SK-N-SH treated with all-trans-retinoic acid at 6 μM for 48 hours (cell line): ENCODE data around the gene KRTCAP2.
"Not testable (repeated sequence)": the region's sequence is repeated elsewhere in the genome, so short reads cannot be mapped to it uniquely, and the experiment has no call there.

Source experiments
- ATAC-seq: fragments of 200-7000 bp; cut with Tn5 transposase; 3 replicates; pipeline ENCODE4 v1.9.1; 2020; ENCODE audit warnings: mild to moderate bottlenecking, moderate library complexity
- ARNTL ChIP-seq: fragments of 450-650 bp; formaldehyde crosslinking; IDR thresholded peaks from 2 replicates; pipeline ENCODE4 v1.5.0; 2020; ENCODE audit warnings: low read depth, mild to moderate bottlenecking, moderate library complexity, borderline replicate concordance
- BACH2 ChIP-seq: fragments of 250-450 bp; sonication (Bioruptor Pico); IDR thresholded peaks from 2 replicates; pipeline ENCODE4 v1.9.0; 2021; ENCODE audit warnings: mild to moderate bottlenecking, borderline replicate concordance
- CSDC2 ChIP-seq: fragments of 250-450 bp; sonication (Bioruptor Pico); IDR thresholded peaks from 2 replicates; pipeline ENCODE4 v1.5.0; 2020; ENCODE audit warnings: mild to moderate bottlenecking, moderate library complexity
- ESRRG ChIP-seq: fragments of 250-450 bp; sonication (Bioruptor Pico); IDR thresholded peaks from 2 replicates; pipeline ENCODE4 v1.6.1; 2021; ENCODE audit warnings: mild to moderate bottlenecking
- GLIS3 ChIP-seq: fragments of 250-450 bp; sonication (Bioruptor Pico); IDR thresholded peaks from 2 replicates; pipeline ENCODE4 v1.5.0; 2020; ENCODE audit warnings: mild to moderate bottlenecking, moderate library complexity
- ISL1 ChIP-seq: fragments of 250-450 bp; sonication (Bioruptor Pico); IDR thresholded peaks from 2 replicates; pipeline ENCODE4 v2.1.2; 2022; ENCODE audit warnings: mild to moderate bottlenecking, moderate library complexity
- PPARA ChIP-seq: fragments of 250-450 bp; sonication (Bioruptor Pico); IDR thresholded peaks from 2 replicates; pipeline ENCODE4 v1.5.0; 2020; ENCODE audit warnings: mild to moderate bottlenecking, borderline replicate concordance
- RARB ChIP-seq: fragments of 250-450 bp; sonication (Bioruptor Pico); IDR thresholded peaks from 2 replicates; pipeline ENCODE4 v1.8.0; 2021; ENCODE audit warnings: mild to moderate bottlenecking, moderate library complexity
- SNAI2 ChIP-seq: fragments of 250-450 bp; sonication (Bioruptor Pico); IDR thresholded peaks from 2 replicates; pipeline ENCODE4 v1.5.0; 2020; ENCODE audit warnings: mild to moderate bottlenecking, moderate library complexity
- TCF4 ChIP-seq: fragments of 250-450 bp; sonication (Bioruptor Pico); IDR thresholded peaks from 2 replicates; pipeline ENCODE4 v1.8.0; 2021; ENCODE audit warnings: mild to moderate bottlenecking, moderate library complexity, borderline replicate concordance
- TOX ChIP-seq: fragments of 250-450 bp; sonication (Bioruptor Pico); IDR thresholded peaks from 2 replicates; pipeline ENCODE4 v1.8.0; 2021; ENCODE audit warnings: mild to moderate bottlenecking, moderate library complexity, borderline replicate concordance
- ZC3H10 ChIP-seq: fragments of 250-450 bp; sonication (Bioruptor Pico); IDR thresholded peaks from 2 replicates; pipeline ENCODE4 v1.5.1; 2021; ENCODE audit warnings: mild to moderate bottlenecking, moderate library complexity
- ZFP3 ChIP-seq: fragments of 250-450 bp; sonication (Bioruptor Pico); IDR thresholded peaks from 2 replicates; pipeline ENCODE4 v1.5.0; 2020; ENCODE audit warnings: mild to moderate bottlenecking, moderate library complexity
- ZFP30 ChIP-seq: fragments of 450-650 bp; formaldehyde crosslinking; IDR thresholded peaks from 2 replicates; pipeline ENCODE4 v1.5.0; 2022; ENCODE audit warnings: mild to moderate bottlenecking, moderate library complexity
- ZNF565 ChIP-seq: fragments of 450-650 bp; formaldehyde crosslinking; conservative IDR thresholded peaks from 2 replicates; pipeline ENCODE4 v1.5.0; 2020; ENCODE audit warnings: low read depth, mild to moderate bottlenecking, moderate library complexity
- ZNF70 ChIP-seq: fragments of 450-650 bp; formaldehyde crosslinking; IDR thresholded peaks from 2 replicates; pipeline ENCODE4 v1.5.0; 2020; ENCODE audit warnings: mild to moderate bottlenecking, moderate library complexity
- ZNF8 ChIP-seq: fragments of 450-650 bp; formaldehyde crosslinking; IDR thresholded peaks from 2 replicates; pipeline ENCODE4 v1.5.0; 2020; ENCODE audit warnings: mild to moderate bottlenecking, moderate library complexity
- TF ChIP-seq, protein P1 (sequence below): fragments of 250-450 bp; sonication (Bioruptor Pico); IDR thresholded peaks from 2 replicates; pipeline ENCODE4 v1.5.0; 2020; ENCODE audit warnings: mild to moderate bottlenecking, moderate library complexity
- TF ChIP-seq, protein P2 (sequence below): fragments of 250-450 bp; sonication (Bioruptor Pico); IDR thresholded peaks from 2 replicates; pipeline ENCODE4 v1.8.0; 2021; ENCODE audit warnings: low read depth, mild to moderate bottlenecking, moderate library complexity, borderline replicate concordance

Gene KRTCAP2

DNA sequence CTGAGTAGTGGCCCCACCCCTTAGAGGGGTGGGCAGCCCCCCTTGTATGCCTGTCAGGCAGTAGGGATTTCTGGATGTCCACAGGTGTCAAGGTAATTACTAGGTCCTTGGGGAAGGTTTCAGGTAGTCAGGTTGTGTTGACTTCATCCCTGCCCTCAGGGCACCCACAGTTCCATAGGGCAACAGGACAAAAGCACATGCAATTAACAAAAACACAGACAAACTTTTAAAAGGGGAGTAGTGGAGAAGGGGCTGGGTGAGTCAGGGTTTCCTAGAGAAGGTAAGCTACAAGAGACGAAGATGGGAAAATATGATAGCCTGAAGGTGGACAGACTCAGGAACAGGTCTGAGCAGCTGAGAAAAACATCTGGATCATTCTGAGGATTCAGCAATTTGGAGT is 14.1 kb downstream of the KRTCAP2 start (continued):
- TF ChIP-seq ZNF8 = no peak
- no peak for TF ChIP-seq ZC3H10 (CRISPR knock-in tag)
- TF ChIP-seq, protein P1, sequence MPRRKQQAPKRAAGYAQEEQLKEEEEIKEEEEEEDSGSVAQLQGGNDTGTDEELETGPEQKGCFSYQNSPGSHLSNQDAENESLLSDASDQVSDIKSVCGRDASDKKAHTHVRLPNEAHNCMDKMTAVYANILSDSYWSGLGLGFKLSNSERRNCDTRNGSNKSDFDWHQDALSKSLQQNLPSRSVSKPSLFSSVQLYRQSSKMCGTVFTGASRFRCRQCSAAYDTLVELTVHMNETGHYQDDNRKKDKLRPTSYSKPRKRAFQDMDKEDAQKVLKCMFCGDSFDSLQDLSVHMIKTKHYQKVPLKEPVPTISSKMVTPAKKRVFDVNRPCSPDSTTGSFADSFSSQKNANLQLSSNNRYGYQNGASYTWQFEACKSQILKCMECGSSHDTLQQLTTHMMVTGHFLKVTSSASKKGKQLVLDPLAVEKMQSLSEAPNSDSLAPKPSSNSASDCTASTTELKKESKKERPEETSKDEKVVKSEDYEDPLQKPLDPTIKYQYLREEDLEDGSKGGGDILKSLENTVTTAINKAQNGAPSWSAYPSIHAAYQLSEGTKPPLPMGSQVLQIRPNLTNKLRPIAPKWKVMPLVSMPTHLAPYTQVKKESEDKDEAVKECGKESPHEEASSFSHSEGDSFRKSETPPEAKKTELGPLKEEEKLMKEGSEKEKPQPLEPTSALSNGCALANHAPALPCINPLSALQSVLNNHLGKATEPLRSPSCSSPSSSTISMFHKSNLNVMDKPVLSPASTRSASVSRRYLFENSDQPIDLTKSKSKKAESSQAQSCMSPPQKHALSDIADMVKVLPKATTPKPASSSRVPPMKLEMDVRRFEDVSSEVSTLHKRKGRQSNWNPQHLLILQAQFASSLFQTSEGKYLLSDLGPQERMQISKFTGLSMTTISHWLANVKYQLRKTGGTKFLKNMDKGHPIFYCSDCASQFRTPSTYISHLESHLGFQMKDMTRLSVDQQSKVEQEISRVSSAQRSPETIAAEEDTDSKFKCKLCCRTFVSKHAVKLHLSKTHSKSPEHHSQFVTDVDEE (CRISPR knock-in tag) = no peak
- no peak for TF ChIP-seq TCF4 (CRISPR knock-in tag)
- TF ChIP-seq RARB (CRISPR knock-in tag) = no peak
- TF ChIP-seq ZNF70 (CRISPR knock-in tag) = no peak
- TF ChIP-seq, all 23 proteins: peak for 0

- not testable (repeated sequence) for ATAC-seq
Observed at GRCh38 chr1:155155996-155156643, 17.0 kb downstream of the KRTCAP2 start.

GRCh38 chr1:155145491-155145890 is 27.6 kb downstream of the KRTCAP2 start:
- ATAC-seq = peak; percentile 48; the same call in 1 of the 3 replicates
- no peak for TF ChIP-seq BACH2 (CRISPR knock-in tag)

DNA sequence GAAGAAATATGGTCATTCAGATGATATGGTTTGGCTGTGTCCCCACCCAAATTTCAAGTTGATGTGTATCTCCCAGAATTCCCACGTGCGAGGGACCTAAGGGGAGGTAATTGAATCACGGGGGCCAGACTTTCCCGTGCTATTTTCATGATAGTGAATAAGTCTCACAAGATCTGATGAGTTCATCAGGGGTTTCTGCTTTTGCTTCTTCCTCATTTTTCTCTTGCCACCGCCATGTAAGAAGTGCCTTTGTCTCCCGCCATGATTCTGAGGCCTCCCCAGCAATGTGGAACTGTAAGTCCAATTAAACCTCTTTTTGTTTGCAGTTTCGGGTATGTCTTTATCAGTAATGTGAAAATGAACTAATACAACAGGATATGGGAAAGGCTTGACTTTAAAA is 31.4 kb downstream of the KRTCAP2 start:
- TF ChIP-seq CSDC2 (no peak), ZNF70 (CRISPR knock-in tag) (no peak)
- no peak for ATAC-seq

DNA sequence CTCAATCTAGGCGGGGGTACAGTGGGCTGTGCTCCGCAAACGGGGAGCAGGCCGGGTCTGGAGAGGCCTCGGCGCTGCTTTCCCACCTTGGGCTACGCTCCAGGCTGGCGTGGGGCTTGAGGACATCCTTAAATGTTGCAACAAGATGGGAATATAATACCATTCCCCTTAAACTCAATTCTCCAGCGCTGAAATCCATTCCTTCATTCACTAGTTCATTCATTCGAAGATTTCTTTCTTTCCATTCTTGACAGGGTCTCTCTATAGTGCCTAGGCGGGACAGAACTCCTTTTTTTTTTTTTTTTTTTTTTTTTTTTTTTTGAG is 32.5 kb downstream of the KRTCAP2 start:
- no peak for ATAC-seq
- TF ChIP-seq RARB (CRISPR knock-in tag) = no peak
- TF ChIP-seq, all 23 proteins: peak for 0

DNA sequence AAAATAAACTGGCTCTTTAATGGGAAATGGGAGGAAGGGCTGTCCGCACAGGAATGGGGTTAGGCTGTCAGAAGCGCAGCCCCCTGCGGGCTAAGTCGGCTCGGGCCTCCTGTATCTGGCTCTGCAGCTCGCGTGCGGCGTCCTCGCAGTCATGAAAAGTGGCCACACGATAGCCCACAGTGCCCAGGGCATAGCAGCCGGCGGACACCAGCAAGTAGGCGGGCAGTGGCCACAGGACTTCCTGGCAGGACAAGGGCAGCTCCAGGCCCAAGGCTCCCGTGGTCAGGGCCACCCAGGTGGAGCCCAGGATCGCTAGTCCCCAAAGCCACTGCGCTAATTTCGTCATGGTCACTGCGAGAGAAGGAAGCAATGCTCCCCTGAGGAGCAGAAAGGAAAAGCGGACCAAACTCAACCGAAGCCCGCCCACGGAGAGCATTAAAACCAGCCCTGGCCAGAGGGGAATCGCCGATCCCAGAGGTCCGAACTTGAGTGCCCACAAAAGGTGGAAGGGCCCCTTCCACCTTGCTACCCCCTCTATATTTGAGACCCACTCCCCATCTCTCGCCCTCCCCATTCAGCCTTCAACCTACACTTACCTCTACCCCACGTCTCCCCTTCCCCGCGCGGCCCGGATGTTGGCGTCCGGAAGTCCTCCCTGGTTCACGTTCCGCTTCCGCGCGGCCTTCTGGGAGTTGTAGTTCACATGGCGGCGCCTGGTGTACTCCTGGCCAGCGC is 33.0 kb downstream of the KRTCAP2 start, which contains the start of gene DPM3:
TSS of gene DPM3 (minus strand) at position 637 of the 735 bp plus-strand sequence. CDS start at position 346, 291 bp downstream.
- peak; percentile 80 for ATAC-seq
- no peak for TF ChIP-seq ESRRG (CRISPR knock-in tag)
- TF ChIP-seq, protein P2, sequence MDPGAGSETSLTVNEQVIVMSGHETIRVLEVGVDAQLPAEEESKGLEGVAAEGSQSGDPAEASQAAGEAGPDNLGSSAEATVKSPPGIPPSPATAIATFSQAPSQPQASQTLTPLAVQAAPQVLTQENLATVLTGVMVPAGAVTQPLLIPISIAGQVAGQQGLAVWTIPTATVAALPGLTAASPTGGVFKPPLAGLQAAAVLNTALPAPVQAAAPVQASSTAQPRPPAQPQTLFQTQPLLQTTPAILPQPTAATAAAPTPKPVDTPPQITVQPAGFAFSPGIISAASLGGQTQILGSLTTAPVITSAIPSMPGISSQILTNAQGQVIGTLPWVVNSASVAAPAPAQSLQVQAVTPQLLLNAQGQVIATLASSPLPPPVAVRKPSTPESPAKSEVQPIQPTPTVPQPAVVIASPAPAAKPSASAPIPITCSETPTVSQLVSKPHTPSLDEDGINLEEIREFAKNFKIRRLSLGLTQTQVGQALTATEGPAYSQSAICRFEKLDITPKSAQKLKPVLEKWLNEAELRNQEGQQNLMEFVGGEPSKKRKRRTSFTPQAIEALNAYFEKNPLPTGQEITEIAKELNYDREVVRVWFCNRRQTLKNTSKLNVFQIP = 0 out of 2 replicates have a peak, but pooled peaks have one; percentile 46
- no peak for TF ChIP-seq SNAI2 (CRISPR knock-in tag)
- peak; percentile 24; the same call in 1 of the 2 replicates for TF ChIP-seq TOX (CRISPR knock-in tag)

GRCh38 chr1:155137154-155137949 is 35.8 kb downstream of the KRTCAP2 start:
- no peak for ATAC-seq
- TF ChIP-seq RARB (CRISPR knock-in tag) (no peak), SNAI2 (CRISPR knock-in tag) (no peak), PPARA (CRISPR knock-in tag) (no peak), ISL1 (CRISPR knock-in tag) (no peak), ARNTL (CRISPR knock-in tag) (no peak), CSDC2 (no peak), ESRRG (CRISPR knock-in tag) (no peak), GLIS3 (no peak), BACH2 (CRISPR knock-in tag) (no peak), ZNF565 (CRISPR knock-in tag) (no peak), ZFP3 (CRISPR knock-in tag) (no peak), ZNF8 (no peak), ZFP30 (no peak)
- TF ChIP-seq, protein P1 (CRISPR knock-in tag) = no peak
- TF ChIP-seq, protein P2 = no peak
